GM19025 (cell line): ENCODE data around the gene OTOP3.
"Not testable (repeated sequence)": the region's sequence is repeated elsewhere in the genome, so short reads cannot be mapped to it uniquely, and the experiment has no call there.

Experiments
- ATAC-seq: cut with Tn5 transposase; IDR thresholded peaks from one replicate; pipeline ENCODE4 v1.9.1; 2021; ENCODE audit warnings: mild to moderate bottlenecking, low read depth, moderate library complexity; ENCODE audit not compliant: unreplicated experiment

Gene OTOP3

DNA sequence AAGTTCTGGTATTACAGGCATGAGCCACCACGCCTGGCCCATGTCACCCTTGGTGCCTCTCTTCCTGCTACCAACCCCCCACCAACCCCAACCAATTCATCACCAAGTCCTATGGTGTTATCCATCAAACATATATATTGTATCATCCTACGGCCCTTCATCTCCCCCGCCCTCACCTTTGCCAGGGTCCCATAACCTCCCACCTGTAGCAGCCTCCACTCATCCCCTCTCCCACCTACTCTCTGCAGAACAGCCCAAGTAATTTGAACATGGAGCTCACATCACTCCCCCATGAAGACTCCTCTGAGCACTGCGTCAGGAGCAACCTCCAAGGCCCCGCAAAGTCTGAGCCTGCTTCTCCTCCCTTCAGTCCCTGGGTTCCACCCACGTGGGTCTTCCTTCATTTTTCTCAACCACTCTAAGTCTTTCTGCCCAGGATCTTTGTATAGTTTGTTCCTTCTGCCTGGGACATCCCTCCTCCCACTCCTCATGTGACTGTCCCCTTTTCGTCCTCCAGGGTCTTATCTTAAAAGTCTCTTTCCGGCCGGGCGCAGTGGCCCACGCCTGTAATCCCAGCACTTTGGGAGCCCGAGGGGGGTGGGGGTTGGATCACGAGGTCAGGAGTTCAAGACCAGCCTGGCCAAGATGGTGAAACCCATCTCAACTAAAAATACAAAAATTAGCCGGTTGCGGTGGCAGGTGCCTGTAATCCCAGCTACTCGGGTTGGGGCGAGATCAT lies 43.9 kb downstream of the OTOP3 start:
- ATAC-seq, result no peak

DNA sequence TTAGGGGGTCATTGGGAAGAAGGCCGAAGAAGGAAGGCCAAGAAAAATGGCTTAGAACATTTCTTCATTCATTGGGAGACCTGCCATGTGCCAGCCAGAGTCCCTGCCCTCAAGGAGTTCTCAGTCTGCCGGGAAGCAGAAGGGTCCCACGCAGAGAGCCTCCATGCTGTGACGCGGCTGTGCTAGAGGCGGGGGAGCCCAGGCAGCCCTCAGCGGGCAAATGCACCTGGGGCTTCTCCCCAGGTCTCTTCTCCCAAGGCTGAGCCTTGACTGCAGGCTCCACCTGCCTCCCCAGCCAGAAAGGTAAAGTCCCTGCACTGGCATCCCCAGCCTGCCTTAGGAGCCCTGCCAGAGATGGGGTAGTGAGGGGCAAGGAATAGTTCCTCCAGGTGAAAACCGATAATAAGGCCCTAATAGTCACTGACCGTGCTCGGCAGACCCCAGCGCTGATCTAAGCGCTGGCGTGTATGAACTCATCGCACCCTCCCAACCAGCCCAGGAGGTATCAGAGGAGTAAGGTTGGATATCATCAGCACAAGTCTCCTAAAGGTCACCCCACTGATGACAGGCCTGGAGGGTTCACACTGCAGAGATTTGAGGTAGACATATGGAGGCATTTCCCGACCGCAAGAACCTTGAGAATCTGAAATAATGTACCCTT lies 45.8 kb downstream of the OTOP3 start:
- no peak for ATAC-seq

DNA sequence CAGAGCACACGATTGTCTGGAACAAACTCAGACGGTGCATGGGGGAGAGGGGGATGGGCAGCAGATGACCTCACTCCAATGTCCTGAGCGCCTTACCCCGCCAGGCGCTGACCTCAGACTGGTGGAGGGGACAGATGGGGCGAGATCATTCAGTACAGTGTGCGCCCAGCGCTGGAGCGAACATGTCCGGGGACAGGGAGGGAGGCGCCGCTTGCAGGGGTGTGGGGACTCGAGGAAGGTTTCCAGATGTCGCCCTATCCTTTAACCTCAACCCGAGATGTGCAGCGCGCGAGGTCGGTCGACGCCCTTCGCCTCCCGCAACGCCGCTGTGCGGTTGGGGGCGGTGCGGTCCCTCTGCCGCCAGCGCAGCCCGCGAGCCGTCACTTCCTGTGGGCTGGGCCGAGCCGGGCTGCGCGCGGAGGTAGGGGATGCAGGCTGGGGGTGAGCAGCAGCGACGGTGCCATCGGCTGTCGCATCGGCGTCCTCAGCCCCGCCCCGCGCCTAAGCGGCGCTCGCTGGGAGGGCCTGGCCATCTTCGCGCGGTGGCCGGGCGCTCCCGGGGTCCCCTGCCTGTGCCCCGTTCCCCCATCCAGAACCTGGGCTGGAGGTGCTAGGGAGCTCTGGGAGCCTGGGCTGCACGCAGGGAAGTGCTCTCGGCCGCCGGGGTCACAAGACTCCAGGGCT lies 46.4 kb downstream of the OTOP3 start:
- peak; percentile 56 for ATAC-seq

DNA sequence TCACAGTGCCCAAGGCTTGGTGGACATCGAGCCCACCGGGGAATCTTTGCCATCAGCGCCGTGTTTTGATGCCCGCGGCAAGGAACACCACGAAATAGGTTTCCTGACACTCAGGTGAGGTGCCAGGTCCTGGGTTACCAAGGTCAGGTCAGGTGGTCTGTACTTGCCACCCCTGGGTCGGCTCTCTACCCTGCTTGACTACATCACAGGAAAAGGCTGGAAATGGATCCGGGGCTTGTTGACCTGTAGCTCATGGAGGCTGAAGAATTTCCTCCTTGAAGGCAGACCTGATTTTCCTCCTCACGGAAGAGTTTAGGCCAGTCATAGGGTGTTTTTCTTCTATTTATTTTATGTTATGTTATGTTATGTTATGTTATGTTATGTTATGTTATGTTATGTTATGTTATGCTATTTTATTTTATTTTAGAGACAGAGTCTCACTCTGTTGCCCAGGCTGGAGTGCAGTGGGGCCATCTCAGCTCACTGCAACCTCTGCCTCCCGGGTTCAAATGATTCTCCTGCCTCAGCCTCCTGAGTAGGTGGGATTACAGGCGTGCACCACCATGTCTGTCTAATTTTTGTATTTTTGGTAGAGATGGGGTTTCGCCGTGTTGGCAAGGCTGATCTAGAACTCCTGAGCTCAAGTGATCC lies 47.1 kb downstream of the OTOP3 start:
- not testable (repeated sequence) for ATAC-seq

DNA sequence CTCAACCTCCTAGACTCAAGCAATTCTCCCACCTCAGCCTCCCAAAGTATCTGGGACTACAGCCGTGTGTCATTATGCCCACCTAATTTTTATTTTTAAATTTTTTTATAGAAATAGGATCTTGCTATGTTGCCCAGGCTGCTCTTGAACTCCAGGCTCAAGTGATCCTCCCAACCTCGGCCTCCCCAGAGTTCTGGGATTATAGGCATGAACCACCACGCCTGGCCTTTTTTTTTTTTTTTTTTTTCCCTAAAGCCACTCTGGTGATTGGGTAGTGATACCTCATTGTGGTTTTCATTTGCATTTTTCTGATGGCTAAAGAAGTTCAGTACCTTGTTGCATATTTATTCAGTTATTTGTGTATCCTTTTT lies 50.5 kb downstream of the OTOP3 start:
- no peak for ATAC-seq

DNA sequence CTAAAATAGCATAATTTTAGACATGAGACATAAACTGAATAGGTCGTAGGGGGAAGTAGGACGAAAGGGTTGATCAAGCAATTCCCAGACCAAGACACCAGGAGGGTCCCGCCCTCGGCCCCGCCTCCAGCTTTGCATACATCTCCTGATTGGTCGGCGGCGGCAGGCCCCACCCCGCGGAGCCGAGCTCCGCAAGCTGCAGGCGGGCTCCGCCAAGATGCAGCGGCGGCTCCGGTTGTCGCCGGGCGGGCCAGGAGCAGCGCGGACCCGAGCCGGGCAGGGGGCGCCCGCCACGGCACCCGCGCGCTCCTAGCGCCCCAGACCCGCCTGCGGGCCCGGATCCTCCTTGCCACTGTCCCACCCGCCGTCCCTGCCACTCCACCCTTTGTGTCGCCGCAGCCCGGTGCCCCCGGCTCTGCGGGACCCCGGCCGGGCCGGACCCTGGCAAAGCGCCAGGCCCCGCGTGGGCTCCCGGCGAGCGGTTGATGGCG lies 51.8 kb downstream of the OTOP3 start, which contains the start of gene CDR2L:
TSS of gene CDR2L (plus strand) at position 215 of the 491 bp plus-strand sequence. CDS start 412 bp downstream, outside the sequence.
- peak; percentile 95 for ATAC-seq

DNA sequence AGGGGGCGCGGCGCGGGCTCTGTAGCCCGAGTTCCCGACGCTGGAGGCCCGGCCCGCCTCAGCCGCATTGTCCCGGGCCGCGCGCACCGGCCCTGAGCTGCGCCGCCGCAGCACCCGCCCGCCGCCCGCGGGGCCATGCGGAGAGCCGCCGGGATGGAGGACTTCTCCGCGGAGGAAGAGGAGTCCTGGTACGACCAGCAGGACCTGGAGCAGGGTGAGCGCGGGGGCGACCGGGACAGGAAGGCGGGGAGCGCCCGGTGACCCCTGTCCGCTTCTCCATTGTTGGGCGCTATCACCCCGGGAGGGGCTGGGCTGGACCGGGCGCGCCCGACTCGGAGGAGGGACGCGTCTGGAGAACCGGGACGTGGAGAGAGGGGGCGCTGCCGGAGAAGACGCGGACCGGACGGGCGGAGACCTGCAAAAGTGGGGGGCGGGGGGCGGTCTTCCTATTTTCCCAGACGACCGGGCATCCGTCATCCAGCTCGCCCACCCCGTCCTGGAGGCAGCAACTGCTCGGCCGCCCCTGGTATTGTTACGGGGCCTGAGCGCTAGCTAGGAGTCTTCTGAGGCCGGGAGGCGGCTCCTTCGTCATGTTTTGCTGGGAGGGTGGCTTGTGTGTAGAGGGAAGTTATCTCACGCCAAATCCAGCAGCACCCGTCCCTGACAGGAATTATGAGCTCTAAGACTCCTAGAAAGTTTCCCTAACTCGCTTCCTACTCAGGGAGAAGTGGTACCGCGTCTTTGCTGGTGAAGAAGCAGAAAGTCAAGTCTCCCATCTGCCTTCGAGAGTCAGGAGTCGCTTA lies 52.4 kb downstream of the OTOP3 start:
- ATAC-seq, result peak; percentile 36

DNA sequence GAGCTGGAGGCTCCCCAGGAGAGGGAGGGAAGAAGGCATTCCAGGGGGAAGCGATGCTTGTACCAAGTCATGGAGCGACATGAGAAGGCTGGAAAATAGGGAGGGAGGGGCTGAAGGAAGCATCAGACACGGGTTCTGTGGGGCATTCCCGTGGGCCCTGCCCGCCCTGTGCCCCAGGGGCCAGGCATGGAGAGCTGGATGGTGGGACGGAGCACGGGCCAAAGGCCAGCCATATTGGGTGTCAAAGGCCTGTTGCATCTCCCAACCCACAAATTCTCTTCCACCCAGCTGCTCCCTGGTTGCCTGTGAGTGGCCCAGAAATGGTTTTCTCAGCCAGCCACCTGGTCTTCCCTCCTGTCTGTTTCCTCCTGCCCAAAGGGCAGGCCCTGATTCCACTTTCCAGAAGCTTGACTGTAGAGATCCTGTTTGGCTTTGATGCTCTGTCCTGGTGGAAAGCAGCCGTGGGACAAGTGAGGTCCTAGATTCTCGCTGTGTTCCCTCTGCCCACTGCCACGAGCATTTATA lies 54.9 kb downstream of the OTOP3 start:
- no peak for ATAC-seq

DNA sequence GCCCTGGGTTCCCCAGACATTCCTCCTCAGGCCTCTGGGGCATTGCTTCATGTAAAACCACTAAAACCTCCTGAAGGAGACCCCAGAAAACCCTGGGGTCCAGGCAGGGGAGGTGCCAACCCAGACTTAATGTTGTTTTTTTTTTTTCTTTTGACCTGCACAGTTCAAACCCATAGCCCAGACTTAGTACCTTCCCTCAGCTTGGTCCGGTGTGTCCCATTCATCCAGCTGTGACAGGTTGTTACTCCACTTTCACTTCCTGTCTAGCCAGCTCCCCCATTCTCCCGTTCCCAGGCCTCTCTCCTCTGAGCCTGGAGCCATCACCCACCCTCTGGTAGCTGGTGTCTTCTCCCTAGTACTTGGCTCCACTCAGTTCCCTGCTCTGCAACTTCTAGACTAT lies 56.5 kb downstream of the OTOP3 start:
- no peak for ATAC-seq

DNA sequence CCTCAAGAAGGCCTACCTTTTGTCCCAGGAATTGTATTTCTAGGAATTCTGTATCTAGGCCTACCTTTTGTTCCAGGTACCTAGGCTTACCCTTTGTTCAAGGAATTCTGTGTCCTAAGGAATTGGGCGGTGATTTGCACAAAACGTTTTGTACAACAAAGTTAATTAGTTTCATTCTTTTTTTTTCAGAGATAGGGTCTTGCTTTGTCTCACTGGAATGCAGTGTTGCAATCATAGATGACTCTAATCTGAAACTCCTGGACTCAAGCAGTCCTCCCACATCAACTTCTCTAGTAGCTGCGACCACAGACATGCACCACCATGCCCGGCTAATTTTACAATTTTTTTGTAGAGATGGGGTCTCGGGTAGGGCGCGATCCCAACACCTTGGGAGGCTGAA lies 58.7 kb downstream of the OTOP3 start:
- no peak for ATAC-seq

DNA sequence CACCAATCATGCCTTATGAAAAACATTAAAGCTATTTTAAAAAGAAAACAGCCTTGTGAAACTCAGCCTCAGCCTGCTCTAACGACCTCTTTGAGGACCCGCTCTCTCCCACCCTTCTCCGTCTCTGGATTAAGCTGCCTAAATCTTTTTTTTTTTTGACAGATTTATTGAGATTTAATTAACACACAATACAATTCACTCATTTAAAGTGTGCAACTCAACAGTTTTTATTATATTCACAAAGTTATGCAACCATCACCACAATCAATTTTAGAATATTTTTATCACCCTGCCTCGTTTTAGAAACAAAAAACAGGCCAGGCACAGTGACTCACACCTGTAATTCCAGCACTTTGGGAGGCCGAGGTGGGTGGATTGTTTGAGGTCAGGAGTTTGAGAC lies 60.1 kb downstream of the OTOP3 start:
- ATAC-seq, result no peak

DNA sequence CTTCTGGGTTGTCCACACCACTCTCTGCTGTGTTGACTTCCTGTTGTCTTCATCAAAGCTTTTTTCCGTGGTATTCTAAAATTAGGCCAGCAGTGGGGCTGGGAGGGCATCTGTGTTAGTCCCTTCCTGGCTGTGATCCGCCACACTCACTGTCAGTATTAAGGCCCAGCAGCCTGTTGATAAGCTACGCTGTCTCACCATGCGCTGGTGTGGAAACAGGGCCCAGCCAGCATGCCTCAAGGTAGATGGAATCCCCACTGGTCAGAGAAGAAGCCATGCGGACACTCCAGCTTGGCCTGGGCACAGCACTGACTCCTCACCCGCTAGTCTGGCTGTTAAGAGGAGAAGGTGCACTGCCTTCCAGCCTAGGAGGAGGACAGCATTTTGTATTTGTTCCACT lies 63.1 kb downstream of the OTOP3 start:
- ATAC-seq, result no peak

DNA sequence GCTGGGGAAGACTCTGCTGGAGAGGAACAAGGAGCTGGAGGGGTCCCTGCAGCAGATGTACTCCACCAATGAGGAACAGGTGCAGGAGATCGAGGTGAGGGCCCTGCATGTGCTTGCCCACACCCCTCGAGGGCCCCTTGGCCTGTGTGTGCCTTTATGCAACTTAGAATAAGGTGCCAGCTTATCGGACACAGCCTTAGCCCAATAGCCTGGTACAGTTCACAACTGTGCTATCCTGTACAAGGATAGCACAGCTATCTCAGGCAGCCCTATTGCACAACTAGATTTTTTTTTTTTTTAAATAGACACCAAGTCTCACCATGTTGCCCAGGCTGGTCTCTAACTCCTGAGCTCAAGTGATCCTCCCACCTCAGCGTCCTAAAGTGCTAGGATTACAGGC lies 63.8 kb downstream of the OTOP3 start:
- no peak for ATAC-seq
